Measurements from ENCODE around the gene AFAP1L2.

Gene AFAP1L2, protein sequence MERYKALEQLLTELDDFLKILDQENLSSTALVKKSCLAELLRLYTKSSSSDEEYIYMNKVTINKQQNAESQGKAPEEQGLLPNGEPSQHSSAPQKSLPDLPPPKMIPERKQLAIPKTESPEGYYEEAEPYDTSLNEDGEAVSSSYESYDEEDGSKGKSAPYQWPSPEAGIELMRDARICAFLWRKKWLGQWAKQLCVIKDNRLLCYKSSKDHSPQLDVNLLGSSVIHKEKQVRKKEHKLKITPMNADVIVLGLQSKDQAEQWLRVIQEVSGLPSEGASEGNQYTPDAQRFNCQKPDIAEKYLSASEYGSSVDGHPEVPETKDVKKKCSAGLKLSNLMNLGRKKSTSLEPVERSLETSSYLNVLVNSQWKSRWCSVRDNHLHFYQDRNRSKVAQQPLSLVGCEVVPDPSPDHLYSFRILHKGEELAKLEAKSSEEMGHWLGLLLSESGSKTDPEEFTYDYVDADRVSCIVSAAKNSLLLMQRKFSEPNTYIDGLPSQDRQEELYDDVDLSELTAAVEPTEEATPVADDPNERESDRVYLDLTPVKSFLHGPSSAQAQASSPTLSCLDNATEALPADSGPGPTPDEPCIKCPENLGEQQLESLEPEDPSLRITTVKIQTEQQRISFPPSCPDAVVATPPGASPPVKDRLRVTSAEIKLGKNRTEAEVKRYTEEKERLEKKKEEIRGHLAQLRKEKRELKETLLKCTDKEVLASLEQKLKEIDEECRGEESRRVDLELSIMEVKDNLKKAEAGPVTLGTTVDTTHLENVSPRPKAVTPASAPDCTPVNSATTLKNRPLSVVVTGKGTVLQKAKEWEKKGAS

DNA sequence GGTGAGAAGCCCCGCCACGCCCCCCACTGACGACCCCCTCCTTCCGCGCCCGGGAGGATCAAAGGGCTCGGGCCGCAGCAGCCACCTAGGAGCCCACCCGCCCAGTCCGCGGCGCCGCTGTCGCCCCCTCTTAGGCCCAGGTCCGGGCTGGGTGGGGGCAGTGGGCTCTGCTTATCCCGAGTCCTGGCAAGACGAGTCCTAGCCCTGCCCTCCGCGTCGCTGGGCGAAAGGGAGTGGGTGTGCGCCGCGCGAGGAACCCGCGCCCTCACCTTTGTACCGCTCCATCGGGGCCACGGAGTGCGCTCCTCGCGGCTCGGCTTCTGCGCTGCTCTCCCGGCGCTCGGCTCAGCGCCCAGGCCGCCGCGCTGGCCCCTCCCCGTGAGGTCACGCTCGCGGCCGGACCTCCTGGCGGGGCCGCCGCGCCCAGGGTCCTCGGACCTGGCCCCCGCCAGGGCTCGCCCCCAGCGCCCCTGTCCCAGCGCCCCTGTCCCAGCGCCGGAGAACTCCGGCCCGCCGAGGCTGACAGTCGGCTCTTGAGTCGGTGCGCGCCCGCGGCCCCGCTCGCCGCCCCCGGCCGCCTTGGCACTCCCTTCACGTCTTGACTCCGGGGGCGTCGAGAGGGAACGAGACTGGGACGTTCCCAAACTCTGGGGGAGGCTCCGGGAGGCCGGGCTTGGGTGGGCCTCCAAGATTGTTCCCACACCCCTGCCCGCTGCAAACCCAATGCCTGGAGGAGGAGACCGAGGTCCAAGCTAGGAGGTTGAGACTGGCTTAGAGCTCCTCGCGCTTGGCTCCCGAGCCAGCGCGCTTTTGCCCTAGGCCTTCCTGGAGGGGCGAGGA lies at the start of gene AFAP1L2:
AFAP1L2 (minus strand) TSS at position 332 of the 840 bp plus-strand sequence; CDS start at position 285, 47 bp downstream.
- DNase-seq (ENCODE audit: low read depth, low spot score) = no peak

DNA sequence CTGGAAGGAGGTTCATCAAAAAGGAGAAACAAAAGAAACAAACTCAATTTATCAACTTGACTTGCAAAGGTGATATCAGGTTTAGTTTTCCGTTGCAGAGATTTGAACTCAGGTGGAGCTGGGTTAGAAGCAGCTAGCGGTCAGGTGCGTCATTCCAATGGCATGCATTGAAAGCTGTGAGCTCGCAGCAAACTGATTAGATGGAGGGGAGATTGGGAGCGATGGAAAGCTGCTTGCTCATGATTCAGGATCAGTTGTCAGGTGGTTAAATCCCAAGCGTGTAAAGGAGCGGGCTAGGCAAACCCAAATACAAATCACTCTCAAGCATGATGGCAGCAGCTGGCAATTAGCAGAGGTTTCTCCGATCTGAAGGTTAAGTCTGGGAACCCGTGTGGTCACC lies 49.3 kb upstream of the AFAP1L2 start:
- no peak for DNase-seq (ENCODE audit: low read depth, low spot score)

DNA sequence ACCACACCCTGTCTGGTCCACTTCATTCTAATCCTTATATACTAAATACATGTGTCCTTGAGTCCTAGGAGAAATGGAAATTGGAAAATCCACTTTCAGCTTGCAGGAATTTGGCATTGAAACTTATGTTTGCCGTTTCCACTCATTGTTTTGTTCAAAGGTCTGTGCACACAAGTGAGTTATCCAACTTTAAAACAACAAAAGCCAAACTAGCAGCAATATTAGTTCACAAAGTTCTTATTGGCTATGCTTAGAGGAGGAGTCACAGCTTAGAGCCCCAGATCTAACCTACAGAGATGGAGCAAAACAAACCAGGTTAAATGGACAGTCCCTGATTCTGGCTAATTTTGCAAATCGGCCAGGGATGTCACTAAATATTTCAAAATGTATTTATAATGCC lies 44.6 kb upstream of the AFAP1L2 start:
- DNase-seq (ENCODE audit: low read depth, low spot score) = no peak

DNA sequence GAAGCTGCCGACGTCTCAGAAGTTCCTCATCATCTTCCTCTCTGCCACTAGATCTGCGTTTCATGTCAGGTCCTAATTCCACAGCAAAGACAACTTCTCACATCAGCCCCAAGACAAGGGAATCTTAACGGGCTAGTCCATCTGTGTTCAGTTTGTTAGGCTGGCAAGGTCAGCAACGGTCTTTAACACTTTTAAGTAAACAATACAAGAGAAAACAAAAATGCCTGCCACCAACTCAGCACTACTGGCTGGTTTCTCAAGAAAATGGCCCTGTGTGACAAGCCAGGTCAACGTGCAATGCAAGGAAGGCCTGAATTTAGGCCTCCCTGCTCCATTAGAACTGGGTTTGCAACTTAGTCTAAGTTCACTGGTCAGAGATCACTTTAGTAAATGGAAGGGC lies 41.0 kb upstream of the AFAP1L2 start:
- no peak for DNase-seq (ENCODE audit: low read depth, low spot score)

DNA sequence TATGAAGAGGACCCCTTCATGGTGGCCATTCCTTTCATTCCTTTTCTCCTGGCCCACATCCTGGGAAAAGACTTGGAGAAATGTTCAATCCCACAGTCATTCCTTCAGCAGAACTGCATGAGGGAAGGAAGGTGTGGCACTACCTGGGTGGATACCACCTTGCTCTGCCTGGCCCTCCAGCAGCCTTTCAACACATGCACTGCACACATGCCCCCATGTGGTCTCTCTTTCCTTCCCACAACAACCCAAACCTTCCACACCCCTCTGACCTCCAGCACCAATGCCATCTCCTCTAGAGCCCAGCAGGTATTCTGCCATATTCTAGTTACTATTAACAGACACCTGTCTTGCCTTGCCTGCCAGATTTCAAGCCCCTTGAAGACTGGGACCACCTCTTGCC lies 40.5 kb upstream of the AFAP1L2 start:
- no peak for DNase-seq (ENCODE audit: low read depth, low spot score)

DNA sequence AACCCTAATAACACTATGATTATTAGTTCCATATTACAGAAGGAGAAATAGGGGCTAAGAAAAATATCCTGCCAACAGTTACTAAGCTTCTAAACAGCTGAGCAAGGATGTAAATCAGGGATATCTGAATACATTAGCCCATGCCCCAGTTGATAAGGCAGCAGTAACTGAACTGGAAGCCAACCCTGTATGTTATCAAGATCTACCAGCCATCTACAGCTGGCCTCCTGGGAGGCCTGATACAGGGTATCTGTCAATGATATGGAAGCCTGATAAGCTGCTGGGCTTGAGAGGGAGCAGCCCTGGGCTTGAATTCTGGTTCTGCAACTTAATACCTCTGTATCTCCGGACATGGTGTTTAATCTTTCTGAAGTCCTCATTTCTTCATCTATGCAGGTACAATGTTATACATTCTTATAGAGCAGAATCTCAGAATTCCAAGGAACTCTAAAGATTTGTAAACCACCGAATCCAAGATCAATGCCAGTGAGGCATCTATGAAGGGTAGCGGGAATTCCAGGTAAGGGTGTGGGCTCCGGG lies 37.9 kb upstream of the AFAP1L2 start:
- no peak for DNase-seq (ENCODE audit: low read depth, low spot score)

DNA sequence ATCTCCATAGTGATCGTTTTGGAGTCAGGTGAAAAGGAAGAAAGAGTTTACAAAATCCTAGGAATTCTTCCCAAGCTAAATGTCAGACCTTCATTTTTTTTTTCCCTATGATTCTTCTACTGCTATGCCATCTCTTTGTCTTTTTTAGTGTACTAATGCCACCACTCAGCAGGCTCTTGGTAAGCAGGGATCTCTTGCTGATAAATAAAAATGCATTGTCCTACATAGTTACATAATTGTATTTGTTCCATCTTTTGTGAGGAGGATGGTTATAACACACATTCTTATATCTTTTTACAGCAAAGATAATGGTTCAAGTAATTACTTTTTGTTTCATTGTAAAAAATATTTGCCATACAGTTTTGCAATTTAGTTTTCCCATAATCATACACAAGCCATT lies 36.8 kb upstream of the AFAP1L2 start:
- no peak for DNase-seq (ENCODE audit: low read depth, low spot score)

DNA sequence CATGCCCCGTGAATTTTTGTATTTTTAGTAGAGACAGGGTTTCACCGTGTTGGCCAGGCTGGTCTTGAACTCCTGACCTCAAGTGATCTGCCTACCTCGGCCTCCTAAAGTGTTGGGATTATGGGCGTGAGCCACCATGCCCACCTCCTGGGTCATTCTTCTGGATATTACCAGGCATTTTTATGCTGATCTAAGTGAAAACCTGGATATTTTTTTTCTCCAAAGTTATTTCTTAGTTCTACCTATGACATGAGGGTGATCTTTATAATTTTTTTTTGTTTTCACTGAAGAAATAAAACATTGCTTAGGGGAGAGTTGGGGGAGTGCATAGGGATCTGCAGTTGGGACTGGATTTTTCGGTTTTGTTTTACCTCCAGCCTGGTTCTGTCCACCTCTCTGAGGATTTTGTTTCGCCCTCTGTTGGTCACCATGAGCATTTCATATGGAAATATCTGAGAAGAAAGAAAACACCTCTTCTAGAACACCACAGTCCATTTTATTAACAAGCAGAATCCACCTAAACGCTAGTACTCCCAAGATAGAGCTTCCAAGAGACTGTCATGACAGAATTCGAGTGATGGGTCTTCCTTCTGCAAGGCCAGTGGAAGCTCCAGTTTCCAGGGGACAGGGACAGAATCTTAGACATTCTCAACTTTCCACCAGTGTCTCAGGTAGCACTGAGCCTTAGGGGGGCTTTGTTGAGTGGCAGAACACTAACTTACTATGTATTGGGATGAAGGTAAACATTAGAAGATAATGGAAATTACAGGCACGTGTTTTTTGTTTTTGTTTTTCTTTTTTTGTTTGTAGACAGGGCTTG lies 33.4 kb upstream of the AFAP1L2 start:
- DNase-seq (ENCODE audit: low read depth, low spot score) = no peak

DNA sequence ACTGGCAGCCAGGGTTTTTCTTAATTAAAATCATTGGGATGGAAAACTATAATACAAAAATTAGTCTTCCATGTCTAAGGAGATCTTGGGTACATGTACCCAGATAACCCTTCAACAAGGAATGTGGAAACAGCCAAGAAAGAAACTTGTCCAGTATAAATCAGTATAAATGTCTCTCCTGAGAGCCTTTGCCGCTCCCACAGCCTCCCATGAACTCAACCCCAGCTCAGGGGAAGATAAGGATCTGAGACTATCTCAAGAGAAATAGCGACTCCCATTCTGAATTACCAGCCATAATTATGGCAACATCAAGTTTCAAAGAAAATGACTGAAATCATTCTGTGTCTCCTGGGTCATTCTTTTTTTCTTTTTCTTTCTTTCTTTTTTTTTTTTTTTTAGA lies 32.6 kb upstream of the AFAP1L2 start:
- DNase-seq (ENCODE audit: low read depth, low spot score) = no peak

DNA sequence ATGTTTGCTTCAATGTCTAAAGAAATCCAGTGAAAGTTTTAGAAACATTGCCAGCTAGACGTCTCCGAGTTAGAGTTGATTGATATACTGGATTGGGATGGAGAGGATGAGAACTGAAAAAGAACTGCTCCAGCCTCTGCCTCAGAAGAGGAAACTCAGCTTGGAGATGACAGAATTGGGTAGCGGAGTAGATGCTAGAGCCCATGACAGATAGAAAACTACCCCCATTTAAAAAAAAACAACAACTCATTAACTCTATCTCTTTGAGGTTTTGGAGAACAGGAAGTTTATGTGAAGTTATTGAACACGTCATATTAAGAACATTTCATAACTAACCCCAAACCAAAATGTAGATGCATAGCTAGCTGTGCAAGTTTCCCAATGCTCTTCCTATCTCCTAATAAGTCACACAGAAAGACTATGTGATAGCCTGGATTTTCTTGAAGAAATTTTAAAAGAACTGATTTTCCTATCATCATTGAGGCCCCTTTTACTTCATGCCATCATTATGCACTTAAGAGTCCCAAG lies 28.3 kb upstream of the AFAP1L2 start:
- DNase-seq (ENCODE audit: low read depth, low spot score) = no peak

DNA sequence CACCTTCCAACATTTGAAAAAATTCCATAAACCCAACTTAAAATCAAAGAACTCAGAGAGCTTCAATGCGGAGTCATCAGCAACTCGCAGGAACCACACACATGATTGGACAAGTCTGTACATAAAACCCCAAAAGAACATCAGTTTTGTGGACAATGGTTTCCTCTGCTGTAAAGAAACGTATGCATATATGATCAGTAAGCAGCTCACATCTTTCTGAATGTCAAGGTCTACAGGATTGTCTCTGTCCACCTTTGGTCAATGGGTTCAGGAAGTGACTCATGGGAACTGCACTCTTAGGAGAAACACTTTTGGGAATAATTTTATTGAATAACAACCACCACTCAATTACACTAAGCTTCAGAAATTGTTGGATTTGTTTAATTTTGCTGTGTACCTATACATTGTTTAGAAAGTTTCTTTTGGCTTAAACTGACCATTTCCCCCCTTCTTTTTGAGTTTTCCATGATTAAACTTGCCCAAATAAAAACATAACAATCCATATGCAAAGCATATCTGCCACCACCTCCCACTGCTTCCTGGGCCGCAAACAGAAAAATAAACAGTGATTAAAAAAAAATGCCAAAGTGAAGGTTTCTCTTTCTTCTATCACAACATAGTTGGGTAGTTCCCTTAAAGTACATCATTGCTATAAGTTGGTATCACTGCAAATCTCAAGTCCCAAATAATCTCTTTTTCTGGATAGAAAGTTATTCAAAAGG lies 27.3 kb upstream of the AFAP1L2 start:
- no peak for DNase-seq (ENCODE audit: low read depth, low spot score)

DNA sequence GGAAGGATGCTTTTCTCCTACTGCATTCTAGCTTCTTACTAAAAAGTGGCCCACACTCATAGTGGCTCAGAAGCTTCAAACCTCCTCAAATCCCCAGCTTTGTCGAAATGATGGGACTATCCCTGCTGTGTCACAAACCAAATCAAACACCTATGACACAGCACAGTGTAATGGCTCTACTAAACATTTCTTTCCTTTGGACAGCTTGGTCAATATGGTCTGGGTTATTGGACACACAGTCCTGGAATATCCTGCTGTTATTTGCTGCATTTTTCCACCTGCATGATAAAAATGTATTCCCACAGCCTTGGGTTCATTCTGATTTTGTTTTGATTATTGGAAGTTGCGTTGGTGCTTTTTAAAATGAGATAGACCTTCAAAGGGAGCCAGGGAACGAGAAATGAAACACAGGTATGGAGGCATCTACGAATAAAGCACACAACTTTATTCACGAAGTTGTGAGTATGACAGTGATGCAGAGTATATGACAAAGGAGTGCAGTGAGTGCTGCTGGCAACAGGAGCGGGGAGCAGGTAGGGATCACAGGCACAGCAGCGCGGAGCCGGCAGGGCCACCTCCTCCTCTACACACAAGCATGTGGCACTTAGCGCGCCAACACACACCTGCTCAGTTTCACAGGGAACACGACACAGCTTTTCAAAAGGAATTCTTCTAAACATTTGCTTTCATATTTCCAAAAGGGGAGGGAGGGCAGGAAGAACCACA lies 26.5 kb upstream of the AFAP1L2 start:
- DNase-seq (ENCODE audit: low read depth, low spot score) = no peak

DNA sequence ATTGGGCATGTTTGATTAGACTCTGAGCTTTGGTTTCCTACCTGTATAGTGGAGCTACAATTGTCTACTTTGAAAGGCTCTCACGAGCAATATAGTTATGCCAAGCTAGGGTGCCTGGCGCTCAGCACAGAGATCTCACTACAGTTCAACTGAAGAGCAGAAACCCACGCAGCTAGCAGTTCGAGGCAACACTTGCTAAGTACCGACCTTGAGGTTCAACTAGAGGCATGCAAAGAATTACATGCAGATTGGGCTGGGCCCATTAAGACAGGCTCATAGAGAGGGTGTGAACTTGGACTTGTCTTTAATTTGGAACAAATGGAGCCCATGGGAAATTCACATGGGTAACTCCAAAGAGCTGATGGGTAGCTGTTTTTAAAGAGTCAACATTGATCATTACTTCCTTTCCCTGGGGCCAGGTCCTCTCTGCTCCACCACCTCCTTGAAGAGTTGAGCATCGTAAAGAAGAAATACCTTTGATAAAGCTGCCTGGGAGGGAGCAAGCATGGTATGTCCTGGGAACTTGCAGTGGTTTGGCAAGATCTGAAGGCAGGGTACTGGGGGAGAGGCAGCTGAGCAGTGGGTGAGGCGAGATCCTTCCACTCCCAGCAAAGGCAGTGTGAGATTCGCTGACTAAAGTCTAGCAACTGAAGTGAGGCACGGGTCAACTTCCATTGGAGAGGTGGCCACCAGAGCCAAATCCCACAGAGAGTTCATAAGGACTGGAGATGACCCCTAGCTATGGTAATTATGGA lies 25.5 kb upstream of the AFAP1L2 start:
- DNase-seq (ENCODE audit: low read depth, low spot score) = no peak

DNA sequence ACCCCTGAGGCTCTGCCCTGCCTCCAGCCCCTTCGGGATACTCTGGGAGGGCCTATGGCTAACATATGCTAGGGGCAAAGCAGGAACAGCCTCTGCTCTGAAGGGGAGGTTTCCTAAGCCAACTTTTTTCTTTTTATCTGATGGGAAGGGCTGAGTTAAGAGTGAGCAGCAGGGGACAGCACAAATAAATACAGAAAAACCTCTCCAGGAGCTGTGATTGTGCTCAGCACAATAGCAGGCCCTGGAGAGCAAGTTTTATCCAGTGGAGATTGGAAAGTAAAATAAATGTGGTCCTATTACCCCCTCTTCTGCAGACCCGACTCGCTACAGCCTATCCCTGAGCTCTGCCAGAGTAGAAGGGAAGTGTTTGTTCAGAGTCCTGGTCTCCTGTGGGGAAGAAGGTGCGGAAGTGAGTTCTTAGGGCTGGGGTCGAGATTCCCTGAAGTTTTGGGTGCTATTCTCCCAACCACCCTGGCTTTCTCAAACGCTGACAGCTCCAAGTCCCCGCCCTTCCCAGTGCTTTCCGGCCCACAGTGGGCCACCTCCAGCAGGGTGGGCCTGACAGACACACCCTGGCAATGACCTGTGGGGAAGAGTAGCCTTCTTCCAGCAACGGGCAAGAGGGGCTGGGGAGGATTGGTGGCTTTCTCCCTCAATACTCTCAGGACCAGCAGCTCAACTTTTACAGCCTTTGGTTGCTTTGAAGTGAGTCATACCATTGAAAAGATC lies 23.0 kb upstream of the AFAP1L2 start:
- peak; percentile 12 for DNase-seq (ENCODE audit: low read depth, low spot score)

DNA sequence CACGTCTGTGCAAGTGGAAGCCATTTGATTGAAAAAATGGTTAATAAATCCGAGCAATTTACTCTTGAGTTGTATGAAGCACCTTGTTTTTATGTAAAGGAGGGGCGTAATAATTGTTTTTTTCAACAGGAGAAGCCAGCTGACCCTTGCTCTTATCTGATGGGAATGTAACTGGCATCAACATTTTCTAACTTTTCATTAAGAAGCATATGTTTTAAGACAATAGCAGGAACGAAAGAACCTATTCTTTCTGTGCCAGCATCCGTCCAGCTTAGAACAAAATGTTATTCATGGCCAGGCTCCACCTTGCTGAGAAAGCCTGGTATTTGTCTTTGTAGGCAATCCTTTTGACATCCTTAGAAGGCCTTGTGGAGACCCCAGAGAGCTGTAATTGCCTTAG lies 22.2 kb upstream of the AFAP1L2 start:
- no peak for DNase-seq (ENCODE audit: low read depth, low spot score)

DNA sequence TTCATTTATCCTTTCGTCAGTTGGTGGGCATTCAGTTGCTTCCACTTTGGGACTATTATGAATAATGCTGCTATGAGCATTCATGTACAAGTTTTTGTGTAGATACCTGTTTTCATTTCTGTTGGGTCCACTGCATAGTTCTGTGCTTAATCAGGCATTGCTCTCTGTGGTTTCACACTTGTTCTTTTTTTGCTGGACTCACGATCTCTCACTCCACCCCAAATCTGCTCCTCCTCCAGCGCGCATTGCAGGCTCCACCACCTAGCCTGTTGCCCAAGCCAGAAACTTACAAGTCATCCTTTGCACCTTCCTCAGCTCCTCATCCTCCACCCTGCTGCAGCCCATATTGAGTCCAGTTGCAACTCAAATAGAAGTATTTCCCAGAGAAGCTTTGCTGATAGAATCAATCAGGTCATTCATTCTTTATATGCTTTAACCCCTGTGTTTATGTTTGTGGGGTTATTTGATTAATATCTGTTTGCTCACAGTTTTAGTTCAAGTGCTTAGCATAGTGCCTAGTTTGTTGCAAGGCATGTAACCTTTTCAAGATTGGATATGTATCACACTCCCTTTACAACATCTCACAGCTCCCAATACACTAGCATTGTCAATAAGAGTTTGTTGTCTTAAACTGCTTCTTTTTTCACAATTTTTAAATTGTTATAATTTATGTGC lies 16.6 kb upstream of the AFAP1L2 start:
- no peak for DNase-seq (ENCODE audit: low read depth, low spot score)

DNA sequence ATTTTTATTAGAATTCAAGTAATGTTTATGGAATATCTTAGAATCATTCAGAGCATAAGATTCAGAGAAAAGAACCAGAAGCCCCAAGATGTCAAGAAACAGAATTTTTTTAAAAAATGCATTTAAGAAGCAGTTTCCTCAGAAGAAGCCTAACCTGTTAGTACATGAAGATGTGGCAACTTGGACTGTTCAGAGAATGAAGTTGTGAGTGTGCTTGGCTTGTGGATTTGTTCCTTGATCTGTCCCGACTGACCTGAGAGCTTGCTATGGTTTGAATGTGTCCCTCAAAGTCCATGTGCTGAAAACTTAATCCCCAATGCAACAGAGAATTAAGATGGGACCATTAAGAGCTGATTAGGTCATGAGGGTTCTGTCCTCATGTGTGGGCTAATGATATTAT lies 13.8 kb upstream of the AFAP1L2 start:
- DNase-seq (ENCODE audit: low read depth, low spot score) = no peak

All from brain pericyte (primary cell).